Lower lobe of right lung (tissue), 2 donors: ENCODE measurements around the gene UFSP2. TPM values are rescaled to one million over a fixed set of nuclear protein-coding genes. Genes with fewer than 3 reads are reported as not detected.

Experiments used
- ATAC-seq, 2 donors: fragments of 200-7000 bp; cut with Tn5 transposase; one replicate each; pipeline ENCODE4 v1.9.1; 2020 to 2022; ENCODE audit warnings: mild to moderate bottlenecking in 2 of 2, moderate library complexity in 2 of 2
- DNase-seq: peaks from one replicate; pipeline ENCODE4 v3.0.0-alpha.2; 2020
- H3K27ac ChIP-seq: fragments of 200-600 bp; one replicate; pipeline ENCODE4 v1.8.0; 2022
- H3K27me3 ChIP-seq: fragments of 200-600 bp; one replicate; pipeline ENCODE4 v1.8.0; 2022; ENCODE audit warnings: low read depth
- H3K36me3 ChIP-seq: fragments of 200-600 bp; one replicate; pipeline ENCODE4 v1.8.0; 2022; ENCODE audit warnings: mild to moderate bottlenecking
- H3K4me1 ChIP-seq: fragments of 200-600 bp; one replicate; pipeline ENCODE4 v1.8.0; 2022
- H3K4me3 ChIP-seq: fragments of 200-600 bp; one replicate; pipeline ENCODE4 v1.8.0; 2022; ENCODE audit warnings: mild to moderate bottlenecking
- H3K9me3 ChIP-seq: fragments of 200-600 bp; one replicate; pipeline ENCODE4 v1.8.0; 2022
- intact Hi-C: fragments of 100-400 bp; cut with DNase I; formaldehyde crosslinking; loops from one replicate; pipeline ENCODE4 v1.11.0; 2022
- total RNA-seq: library from RNA; stranded (reverse); fragmentation: NEBNext Ultra II Directional; extraction: Animal tissue kit (Norgen Biotek cat#: 25700); gene quantifications from one replicate; pipeline ENCODE4 v1.2.1, GENCODE V29; 2021
- TF ChIP-seq, protein P1 (sequence below): fragments of 200-600 bp; IDR thresholded peaks from one replicate; pipeline ENCODE4 v1.8.0; 2022; ENCODE audit warnings: antibody characterized with exemption, mild to moderate bottlenecking
- donor health status: DM: no; HTN: yes; CAD: no; lungs with severe emphysema.

Gene UFSP2
- total RNA-seq, 1 donor from 2014 or later: 30.0 TPM

DNA sequence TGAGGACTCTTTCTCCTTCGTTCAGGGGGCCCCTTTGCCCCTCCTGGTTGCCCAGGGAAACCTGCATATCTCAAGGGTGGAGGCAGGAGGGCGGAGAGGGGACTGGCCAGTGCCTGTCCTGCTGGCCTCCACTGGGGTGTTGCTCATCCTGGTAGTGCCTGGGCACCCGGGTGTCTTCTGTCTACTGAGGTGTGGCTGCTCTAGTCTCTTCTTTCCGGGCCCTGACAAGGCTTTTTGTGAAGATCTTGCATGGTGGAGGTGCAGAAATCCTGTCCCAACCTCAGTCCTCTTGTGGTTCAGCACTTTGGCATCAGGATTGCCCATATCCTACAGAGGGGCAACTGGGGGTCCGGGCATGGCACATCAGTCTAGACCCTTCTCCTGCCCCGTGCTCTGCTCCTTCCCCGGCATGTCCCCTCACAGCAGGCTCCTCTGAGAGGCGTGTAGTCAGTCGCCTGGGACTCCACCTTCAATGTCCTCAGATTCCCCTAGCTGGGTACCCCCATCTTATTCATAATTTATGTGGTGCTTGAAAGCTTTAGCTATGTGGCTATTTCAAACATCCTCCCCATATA is 43.9 kb upstream of the UFSP2 start:
- no peak for ATAC-seq
- intact Hi-C loops: no loop called here
- H3K4me3 ChIP-seq: no peak overlapping the region

DNA sequence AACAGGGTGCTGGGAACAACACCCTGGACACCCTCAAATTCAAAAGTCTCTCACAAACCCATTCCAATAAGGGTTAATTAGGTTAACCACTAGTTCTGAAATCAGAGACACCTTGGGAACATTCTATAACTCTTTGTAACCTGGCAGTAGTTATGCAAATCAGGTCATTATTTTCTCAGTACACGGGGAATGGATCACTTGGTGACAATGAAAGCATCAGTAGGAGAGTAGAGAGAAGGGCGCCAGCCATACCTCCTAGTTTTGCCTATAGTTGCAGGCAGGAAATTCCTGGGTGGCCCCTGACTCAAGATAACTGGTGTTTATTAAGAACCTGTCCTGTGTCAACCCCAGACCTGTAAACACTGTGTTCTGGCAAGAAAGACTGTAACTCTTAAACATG is 43.2 kb upstream of the UFSP2 start:
- Histone ChIP-seq H3K27me3 (no peaks in the 10 kb centered on the region), H3K36me3 (no peaks in the 10 kb centered on the region), H3K9me3 (no peaks in the 10 kb centered on the region), H3K4me1 (peaks cover 7% of the 10 kb centered on the region), H3K27ac (no peak overlapping the region), H3K4me3 (no peak overlapping the region)
- TF ChIP-seq, protein P1, sequence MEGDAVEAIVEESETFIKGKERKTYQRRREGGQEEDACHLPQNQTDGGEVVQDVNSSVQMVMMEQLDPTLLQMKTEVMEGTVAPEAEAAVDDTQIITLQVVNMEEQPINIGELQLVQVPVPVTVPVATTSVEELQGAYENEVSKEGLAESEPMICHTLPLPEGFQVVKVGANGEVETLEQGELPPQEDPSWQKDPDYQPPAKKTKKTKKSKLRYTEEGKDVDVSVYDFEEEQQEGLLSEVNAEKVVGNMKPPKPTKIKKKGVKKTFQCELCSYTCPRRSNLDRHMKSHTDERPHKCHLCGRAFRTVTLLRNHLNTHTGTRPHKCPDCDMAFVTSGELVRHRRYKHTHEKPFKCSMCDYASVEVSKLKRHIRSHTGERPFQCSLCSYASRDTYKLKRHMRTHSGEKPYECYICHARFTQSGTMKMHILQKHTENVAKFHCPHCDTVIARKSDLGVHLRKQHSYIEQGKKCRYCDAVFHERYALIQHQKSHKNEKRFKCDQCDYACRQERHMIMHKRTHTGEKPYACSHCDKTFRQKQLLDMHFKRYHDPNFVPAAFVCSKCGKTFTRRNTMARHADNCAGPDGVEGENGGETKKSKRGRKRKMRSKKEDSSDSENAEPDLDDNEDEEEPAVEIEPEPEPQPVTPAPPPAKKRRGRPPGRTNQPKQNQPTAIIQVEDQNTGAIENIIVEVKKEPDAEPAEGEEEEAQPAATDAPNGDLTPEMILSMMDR: no peak
- ATAC-seq: no peak
- no peak for DNase-seq
- intact Hi-C loops: no loop called here

More for the DNA sequence above, 43.9 kb upstream of the UFSP2 start:
- no peak overlapping the region for H3K27ac ChIP-seq
- peaks cover 7% of the 10 kb centered on the region for H3K4me1 ChIP-seq
- H3K27me3 ChIP-seq: no peaks in the 10 kb centered on the region
- no peaks in the 10 kb centered on the region for H3K36me3 ChIP-seq
- DNase-seq: no peak
- TF ChIP-seq, protein P1: no peak
- no peaks in the 10 kb centered on the region for H3K9me3 ChIP-seq

DNA sequence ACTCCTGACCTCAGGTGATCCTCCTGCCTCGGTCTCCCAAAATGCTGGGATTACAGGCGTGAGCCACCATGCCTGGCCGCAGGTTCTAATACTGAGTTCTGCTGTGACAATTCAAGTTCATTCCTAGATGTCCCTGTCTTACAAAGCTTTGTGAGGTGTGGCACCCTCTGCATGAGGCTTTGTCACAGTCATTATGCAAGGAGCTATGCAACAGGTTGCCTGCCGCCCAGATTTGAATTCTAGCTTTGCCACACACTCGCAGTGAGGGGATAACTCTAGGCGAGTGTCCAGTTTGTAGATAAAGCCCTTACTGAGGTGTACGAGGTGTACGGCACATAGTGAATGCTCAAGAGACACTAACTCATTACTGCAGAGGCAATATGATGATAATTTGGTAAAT is 42.2 kb upstream of the UFSP2 start:
- Histone ChIP-seq H3K4me1 (peaks cover 7% of the 10 kb centered on the region), H3K4me3 (no peak overlapping the region), H3K27ac (no peak overlapping the region), H3K36me3 (no peaks in the 10 kb centered on the region), H3K9me3 (no peaks in the 10 kb centered on the region), H3K27me3 (no peaks in the 10 kb centered on the region)
- TF ChIP-seq, protein P1: no peak
- no peak for ATAC-seq
- intact Hi-C loops: no loop called here
- DNase-seq: no peak

DNA sequence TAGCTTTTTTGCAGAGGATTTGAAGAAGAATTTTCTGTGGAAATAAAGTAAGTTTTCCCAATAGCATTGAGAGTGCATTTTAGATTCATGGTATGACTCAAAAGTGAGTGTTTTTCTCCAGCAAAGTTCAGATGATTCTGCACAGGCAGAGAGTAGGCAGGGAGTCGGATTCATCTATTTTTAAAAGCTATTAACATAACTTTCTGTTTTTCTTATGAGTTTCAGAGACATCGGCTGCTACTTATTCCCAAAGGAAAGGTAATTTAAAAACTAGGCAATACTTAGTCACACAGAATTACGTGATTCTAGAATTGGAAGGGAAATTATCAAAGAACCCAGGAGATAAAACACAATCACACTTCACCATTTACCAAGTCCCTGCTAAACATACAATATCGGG is 41.3 kb upstream of the UFSP2 start:
- Histone ChIP-seq H3K9me3 (no peaks in the 10 kb centered on the region), H3K27ac (no peak overlapping the region), H3K4me1 (peaks cover 3% of the 10 kb centered on the region), H3K27me3 (no peaks in the 10 kb centered on the region), H3K4me3 (no peak overlapping the region), H3K36me3 (no peaks in the 10 kb centered on the region)
- intact Hi-C loops: no loop called here
- no peak for ATAC-seq
- TF ChIP-seq, protein P1: no peak
- DNase-seq: no peak

DNA sequence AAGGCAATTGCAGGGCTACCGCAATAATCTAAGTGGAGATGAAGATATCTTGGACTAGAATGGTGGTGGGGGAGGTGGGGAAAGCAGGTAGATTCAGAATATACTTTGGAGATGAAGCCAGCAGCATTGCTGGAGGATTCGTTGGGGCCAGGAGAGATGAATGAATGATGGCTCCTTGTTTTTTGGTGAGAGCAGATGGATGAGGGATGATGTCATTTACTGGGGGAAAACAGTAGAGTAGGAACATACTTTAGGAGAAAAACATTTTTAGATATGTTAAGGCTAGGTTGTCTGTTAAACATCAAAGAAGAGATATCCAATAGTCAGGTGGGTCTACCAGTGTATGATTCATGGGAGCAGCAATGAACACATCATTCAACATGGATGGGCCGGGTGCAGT is 39.9 kb upstream of the UFSP2 start:
- Histone ChIP-seq H3K36me3 (no peaks in the 10 kb centered on the region), H3K4me3 (no peak overlapping the region), H3K9me3 (no peaks in the 10 kb centered on the region), H3K27me3 (no peaks in the 10 kb centered on the region), H3K27ac (no peak overlapping the region), H3K4me1 (no peaks in the 10 kb centered on the region)
- no peak for ATAC-seq
- no peak for DNase-seq
- intact Hi-C loops: no loop called here
- TF ChIP-seq, protein P1: no peak
